H1 (cell line): ENCODE results near the gene RTTN.

Source experiments
- BCL11A ChIP-seq, 2 experiments: IDR thresholded peaks; one replicate each; pipeline ENCODE4 v1.6.1; 2011; ENCODE audit warnings: low read depth in 2 of 2, low read length in 2 of 2, mild to moderate bottlenecking in 2 of 2
- CREB1 ChIP-seq: IDR thresholded peaks from 2 replicates; pipeline ENCODE4 v1.6.1; 2012; ENCODE audit warnings: inconsistent platforms
- CTCF ChIP-seq, 3 experiments: IDR thresholded peaks; 1 replicate in 2 of 3; 2 replicates in 1 of 3; pipeline versions ENCODE4 v1.5.1 to v1.6.1; 2011; ENCODE audit warnings: low read length in 3 of 3, mild to moderate bottlenecking in 3 of 3, inconsistent platforms in 2 of 3, low read depth in 1 of 3, moderate library complexity in 1 of 3; ENCODE audit not compliant: insufficient read depth in 1 of 3; ENCODE audit errors: control extremely low read depth in 1 of 3
- E2F6 ChIP-seq: IDR thresholded peaks from 2 replicates; pipeline ENCODE4 v1.6.1; 2012; ENCODE audit warnings: inconsistent platforms
- EGR1 ChIP-seq: IDR thresholded peaks from 2 replicates; pipeline ENCODE4 v1.6.1; 2011; ENCODE audit warnings: low read depth, low read length, borderline replicate concordance
- MAX ChIP-seq: IDR thresholded peaks from 2 replicates; pipeline ENCODE4 v1.6.1; 2012; ENCODE audit warnings: inconsistent platforms
- NANOG ChIP-seq: IDR thresholded peaks from 2 replicates; pipeline ENCODE4 v1.6.1; 2011; ENCODE audit warnings: low read length, low read depth, mild to moderate bottlenecking, inconsistent platforms; ENCODE audit not compliant: insufficient read depth, poor library complexity, severe bottlenecking
- POLR2A ChIP-seq, 2 experiments: IDR thresholded peaks; 1 replicate in 1 of 2; 2 replicates in 1 of 2; pipeline ENCODE4 v1.6.1; 2011; ENCODE audit warnings: low read depth in 2 of 2, low read length in 2 of 2, mild to moderate bottlenecking in 2 of 2; ENCODE audit errors: control extremely low read depth in 1 of 2
- POLR2AphosphoS5 ChIP-seq: IDR thresholded peaks from 2 replicates; pipeline ENCODE4 v1.6.1; 2011; ENCODE audit warnings: low read depth, low read length
- RAD21 ChIP-seq, 2 experiments: IDR thresholded peaks in 1 of 2; conservative IDR thresholded peaks in 1 of 2; 2 replicates each; pipeline ENCODE4 v1.6.1; 2011; ENCODE audit warnings: low read depth in 2 of 2, low read length in 2 of 2, improper control_type of control experiment in 1 of 2, inconsistent platforms in 1 of 2, mild to moderate bottlenecking in 1 of 2, moderate library complexity in 1 of 2
- RFX5 ChIP-seq: IDR thresholded peaks from 2 replicates; pipeline ENCODE4 v1.6.1; 2011; ENCODE audit warnings: low read depth, low read length, improper control_type of control experiment, borderline replicate concordance
- TBP ChIP-seq: IDR thresholded peaks from 2 replicates; pipeline ENCODE4 v1.6.1; 2011; ENCODE audit warnings: low read depth, low read length, improper control_type of control experiment
- YY1 ChIP-seq: IDR thresholded peaks from 2 replicates; pipeline ENCODE4 v1.6.1; 2011; ENCODE audit warnings: low read depth, mild to moderate bottlenecking, low read length
- ZNF274 ChIP-seq: IDR thresholded peaks from 2 replicates; pipeline ENCODE4 v1.7.0; 2012; ENCODE audit warnings: low read length, borderline replicate concordance; ENCODE audit errors: extremely low read depth

- TF ChIP-seq CTCF (IDR thresholded peaks at IDR 0.05; ENCODE audit: control extremely low read depth in 1 of 3, insufficient read depth in 1 of 3, low read depth in 1 of 3, low read length in 3 of 3): no peak
- TF ChIP-seq RFX5: no peak
- no peak for TF ChIP-seq E2F6
- no peak for TF ChIP-seq ZNF274
- TF ChIP-seq TBP: no peak
- no peak for TF ChIP-seq RAD21 (IDR thresholded peaks at IDR 0.05 in 1 of 2, conservative IDR thresholded peaks at IDR 0.05 in 1 of 2; ENCODE audit: low read depth in 2 of 2, low read length in 2 of 2)
- no peak for TF ChIP-seq POLR2A (IDR thresholded peaks at IDR 0.05; ENCODE audit: control extremely low read depth in 1 of 2, low read depth in 2 of 2, low read length in 2 of 2)
- TF ChIP-seq CREB1: no peak
- no peak for TF ChIP-seq YY1
- TF ChIP-seq EGR1: no peak
- no peak for TF ChIP-seq MAX
- no peak for TF ChIP-seq BCL11A (IDR thresholded peaks at IDR 0.05; ENCODE audit: low read depth in 2 of 2, low read length in 2 of 2)
- TF ChIP-seq POLR2AphosphoS5: no peak
- TF ChIP-seq NANOG: no peak
Observed at GRCh38 chr18:70235478-70235877, 30.0 kb upstream of the RTTN start.
